ENCODE measurements around the gene OR5A2. TPM values are rescaled to one million over a fixed set of nuclear protein-coding genes. Genes with fewer than 3 reads are reported as not detected.

The OR5A2 gene
- total and polyA plus RNA-seq, 2 of the 8 experiments (the other 6 are each of a cell fraction or from before 2014, with no cell fraction given), result not detected

DNA sequence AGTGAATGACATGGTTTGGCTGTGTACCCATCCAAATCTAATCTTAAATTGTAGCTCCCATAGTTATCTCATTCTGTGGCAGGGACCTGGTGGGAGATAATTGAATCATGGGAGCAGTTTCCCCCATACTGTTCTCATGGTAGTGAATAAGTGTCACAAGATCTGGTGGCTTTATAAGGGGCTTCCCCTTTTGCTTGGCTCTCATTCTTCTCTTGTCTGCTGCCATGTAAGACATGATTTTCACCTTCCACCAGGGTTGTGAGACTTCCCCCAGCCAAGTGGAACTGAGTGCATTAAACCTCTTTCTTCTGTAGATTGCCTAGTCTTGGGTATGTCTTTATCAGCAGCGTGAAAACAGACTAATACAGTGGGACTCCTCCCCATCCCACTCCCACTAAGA, 11.1 kb downstream of the OR5A2 start (continued):
- TF ChIP-seq, protein P1, sequence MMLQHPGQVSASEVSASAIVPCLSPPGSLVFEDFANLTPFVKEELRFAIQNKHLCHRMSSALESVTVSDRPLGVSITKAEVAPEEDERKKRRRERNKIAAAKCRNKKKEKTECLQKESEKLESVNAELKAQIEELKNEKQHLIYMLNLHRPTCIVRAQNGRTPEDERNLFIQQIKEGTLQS (IDR thresholded peaks at IDR 0.05; ENCODE audit: insufficient read depth, low read depth, low read length), result no peak
- TF ChIP-seq CBX5 (IDR thresholded peaks at IDR 0.05; ENCODE audit: low read depth, low read length) (no peak), CREB1 (IDR thresholded peaks at IDR 0.05) (no peak), BRCA1 (IDR thresholded peaks at IDR 0.05; ENCODE audit: low read depth, low read length) (no peak)

Measured in H1 (cell line).